Measurements from ENCODE around the gene CNTN5.

CNTN5 gene

DNA sequence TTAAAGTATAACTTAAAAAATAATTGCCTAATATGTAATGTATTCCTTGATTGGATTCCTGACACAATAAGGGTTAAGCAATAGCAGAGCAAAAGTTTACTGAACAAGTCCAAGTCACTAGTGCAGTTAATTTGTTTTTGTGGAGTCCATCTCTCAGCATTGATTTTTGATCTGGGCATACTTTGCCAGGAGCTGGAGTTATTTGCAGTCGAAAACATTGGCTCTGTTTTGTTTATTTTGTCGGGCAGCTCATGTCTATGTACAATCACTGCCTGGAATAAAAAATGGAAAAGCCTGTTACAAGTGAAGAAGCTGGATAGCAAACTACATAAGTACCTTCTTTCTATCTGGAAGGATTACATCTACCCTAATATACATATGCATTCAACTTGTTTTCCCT, 625.2 kb downstream of the CNTN5 start:
- DNase-seq: no peak

GRCh38 chr11:99670067-99670676, 649.4 kb downstream of the CNTN5 start:
- DNase-seq: no peak

DNA sequence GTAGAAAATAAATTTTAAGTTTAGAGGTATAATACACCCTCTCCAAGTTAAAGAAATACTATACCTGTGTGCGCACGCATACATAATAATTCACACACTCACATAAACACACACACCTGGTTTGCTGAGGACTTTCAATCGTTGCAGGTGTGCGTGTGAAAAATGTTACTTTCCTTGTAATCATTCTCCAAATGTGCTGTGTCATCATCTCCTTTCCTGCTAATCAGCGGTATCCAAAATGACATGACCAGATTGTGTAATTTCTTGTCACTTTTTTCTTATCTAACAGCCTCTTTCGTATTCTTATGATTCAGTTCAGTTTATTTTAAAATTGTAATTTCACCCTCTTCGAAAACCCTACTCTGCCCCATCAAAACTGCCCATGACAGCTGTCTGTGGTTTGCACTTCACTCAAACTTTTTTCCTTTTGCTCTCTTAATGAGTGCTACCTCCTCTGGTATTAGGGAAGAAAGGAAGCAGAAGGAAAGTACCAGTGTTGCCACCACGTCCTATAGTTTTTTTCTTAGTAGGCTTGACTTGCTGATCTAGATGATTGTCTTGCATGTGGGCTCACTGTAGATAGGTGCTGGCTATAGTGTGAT, 651.2 kb downstream of the CNTN5 start:
- DNase-seq: no peak

GRCh38 chr11:99676292-99676691, 655.5 kb downstream of the CNTN5 start:
- no peak for DNase-seq

DNA sequence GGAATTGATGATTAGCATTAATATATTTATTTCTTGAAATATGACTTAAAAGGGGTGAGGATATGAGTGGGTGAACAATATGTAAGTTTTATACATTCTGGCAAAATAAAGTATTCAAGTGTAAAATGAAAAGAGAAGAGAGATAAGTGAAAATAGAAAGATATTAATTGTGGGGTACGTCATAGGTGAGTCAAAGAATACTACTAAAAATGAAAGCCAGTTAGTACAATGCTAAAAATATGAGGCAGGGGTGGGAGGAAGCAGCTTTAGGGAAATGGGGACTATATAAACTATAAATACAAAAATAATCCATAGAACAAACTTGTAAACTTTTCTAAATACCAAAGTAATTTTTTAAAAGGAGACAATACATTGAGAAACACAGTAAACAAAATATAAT, 661.4 kb downstream of the CNTN5 start:
- no peak for DNase-seq

- no peak for DNase-seq
These were observed 661.9 kb downstream of the CNTN5 start for GRCh38 chr11:99682646-99683045.

DNA sequence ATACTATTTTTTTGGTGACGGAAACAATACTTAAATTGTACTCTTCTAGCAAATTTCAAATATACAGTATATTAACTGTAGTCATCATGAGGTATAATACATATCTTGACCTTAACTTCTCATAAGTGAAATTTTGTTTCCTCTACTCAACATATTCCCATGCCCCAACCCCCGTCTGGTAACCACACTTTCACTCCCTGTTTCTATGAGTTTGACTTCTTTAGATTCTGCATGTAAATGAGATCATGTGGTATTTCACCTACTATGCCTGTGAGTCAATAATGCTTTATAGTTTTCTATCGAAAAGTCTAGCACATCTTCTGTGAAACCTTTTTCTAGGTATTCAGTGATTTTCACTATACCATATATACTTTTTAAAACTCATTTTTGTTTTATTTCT, 663.2 kb downstream of the CNTN5 start:
- DNase-seq: no peak

- no peak for DNase-seq
These were observed 666.1 kb downstream of the CNTN5 start for GRCh38 chr11:99686838-99687237.

GRCh38 chr11:99687320-99687719, 666.6 kb downstream of the CNTN5 start:
- no peak for DNase-seq

DNA sequence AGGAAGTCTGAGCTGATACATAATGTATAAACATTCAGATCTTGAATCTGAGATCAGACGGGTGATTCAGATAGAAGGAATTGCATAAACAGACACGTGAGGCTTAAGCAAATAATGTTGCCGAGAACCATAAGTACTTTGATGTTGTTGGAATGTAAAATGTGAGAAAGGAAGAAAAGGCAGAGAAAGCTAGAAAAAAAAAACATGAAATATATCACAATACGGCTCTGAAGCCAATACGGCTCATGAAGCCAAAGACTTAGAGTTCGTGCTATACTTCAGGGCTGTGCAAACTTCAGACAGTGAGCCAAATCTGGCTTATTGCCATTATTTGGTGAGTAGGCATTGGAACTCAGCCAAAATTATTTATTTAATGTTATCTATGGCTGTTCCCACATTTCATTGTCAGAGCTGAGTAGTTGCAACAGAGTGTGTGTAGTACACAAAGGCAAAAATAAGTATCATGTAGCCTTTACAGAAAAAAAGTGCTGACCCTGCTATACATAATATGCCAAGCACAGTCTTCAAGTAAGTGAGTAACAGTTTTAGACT, 673.3 kb downstream of the CNTN5 start:
- no peak for DNase-seq

- DNase-seq: no peak
These were observed 674.4 kb downstream of the CNTN5 start for GRCh38 chr11:99695106-99695505.

DNA sequence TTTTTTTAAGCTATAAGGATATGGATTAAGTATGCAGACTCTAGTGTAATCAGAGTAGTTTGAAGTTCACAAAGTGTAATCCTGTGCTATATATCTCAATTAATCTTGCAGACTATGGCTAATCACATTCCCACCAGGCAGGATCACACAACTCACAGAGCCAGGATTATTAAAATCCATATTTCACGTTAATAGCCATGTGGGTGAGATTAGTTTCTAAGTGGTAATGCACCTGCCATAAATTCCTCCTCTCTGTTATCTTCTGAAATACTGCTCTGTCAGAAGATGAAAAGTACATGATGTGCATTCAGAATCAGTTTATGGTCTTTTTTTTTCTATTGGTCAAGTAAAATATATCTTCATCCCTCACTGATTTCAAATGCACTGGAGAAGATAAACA, 686.1 kb downstream of the CNTN5 start:
- no peak for DNase-seq

DNA sequence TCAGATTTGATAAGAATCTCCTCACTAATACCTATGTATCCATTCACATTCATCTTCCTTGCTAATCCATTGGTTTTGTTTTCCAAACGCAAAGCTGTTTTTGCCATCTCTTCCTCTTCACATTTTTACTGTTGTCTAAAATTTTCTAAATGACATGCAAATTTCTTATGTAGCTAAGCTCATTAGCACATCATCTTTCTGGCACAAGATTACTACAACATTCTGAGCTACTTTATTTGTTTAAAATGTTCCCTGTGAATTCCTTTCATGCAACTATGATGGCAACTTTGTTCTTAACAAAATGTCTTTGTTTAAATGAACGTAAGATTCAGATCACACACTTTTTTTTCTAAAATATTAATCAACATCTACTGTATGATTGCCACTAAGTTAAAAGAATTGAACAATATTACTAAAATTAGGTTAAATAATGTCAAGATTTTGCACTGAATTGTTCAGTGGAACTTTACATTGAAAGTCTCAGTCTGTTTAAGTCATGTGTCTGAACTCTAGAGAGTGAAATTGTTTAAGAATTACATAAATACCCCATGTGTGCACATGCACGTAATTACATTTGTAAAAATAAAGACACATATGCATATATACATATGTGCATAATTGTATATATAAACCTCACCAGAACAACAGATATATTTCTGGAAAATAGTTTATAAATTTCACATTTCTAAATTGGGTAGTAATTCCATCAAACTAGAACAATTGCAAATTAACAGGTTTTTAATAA, 688.4 kb downstream of the CNTN5 start:
- DNase-seq: no peak

DNA sequence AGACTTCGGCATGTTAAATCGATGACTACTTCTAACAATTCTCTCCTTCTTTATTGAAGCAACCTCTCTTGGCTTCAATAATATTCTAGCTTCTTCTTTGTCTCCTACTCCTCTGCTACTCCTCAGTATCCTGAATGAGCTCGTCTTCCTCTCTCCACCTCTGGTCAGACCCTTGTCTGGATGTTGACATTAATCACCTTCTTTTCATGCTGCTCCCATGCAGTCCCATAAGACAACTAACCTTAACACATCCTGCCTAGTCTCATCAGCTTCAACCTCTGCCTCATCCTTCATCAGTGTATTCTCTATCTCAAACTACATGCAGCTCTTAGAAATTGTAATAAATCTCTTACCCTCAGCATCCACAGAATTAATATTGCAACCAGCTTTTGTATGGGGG, 695.6 kb downstream of the CNTN5 start:
- DNase-seq: no peak

DNA sequence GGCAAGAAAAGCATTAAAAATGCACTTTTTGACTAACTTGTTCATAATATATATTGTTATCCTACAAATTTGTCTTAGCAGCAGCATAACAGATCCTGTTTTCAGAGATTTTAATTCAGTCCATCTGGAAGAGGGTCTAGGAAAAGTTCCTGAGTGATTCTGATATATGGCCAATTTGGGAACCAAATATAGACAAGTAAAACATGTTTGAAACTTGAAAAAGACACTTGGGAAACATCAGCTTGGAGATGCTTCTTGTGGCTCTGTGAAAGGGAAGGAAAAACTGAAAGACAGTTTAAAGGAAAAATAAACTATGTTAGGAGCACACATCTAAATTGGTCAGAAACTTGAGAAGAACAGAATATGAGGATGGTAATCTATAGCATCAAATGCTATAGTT, 697.5 kb downstream of the CNTN5 start:
- no peak for DNase-seq

DNA sequence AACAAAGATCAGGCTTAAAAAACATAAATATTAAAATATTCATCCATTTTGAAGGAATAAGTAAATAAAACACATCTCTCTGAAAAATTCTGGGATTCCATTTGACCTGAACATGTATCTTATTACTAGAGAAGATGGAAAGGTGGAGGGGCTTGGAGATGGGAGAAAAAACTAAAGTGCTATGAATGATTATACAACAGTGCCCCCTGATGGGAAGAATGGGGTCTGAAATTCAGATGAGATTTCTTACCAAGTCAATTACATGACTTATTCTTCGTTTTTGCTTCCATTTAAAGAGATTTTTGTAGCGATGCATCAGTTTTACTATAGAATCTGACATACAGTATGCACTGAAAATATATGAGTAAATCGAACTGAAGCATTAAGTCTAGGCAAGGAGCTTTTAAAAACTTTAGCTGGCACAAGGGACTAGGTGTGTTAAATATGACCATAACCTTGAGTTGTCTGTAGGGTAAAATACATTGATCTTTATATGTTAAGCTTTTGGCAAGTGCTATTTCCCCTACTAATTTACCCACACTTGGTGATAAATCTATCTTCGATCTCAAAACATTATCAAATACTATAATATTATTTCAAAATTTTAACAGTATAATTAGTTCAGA, 718.8 kb downstream of the CNTN5 start:
- DNase-seq: peak in 2 of 3 donors; percentile 2 to 19

DNA sequence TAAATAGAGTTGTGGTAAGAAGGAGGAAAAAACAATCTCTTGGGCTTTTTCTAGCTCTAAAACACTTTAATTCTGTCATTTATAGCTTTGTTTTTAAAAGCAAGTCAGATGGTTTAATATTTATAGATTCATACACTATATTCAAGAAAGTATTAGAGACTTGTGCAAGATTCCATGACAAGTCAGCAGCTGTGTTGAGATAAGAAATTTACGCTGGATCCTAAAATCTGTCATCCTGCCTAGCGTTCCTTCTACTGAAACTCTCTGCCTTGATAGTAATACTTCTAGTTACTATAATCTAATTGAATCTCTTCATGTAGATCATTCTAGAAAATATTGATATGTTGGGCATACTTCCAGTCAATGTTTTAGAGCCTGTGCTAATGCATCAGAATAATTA, 721.8 kb downstream of the CNTN5 start:
- DNase-seq: no peak

DNA sequence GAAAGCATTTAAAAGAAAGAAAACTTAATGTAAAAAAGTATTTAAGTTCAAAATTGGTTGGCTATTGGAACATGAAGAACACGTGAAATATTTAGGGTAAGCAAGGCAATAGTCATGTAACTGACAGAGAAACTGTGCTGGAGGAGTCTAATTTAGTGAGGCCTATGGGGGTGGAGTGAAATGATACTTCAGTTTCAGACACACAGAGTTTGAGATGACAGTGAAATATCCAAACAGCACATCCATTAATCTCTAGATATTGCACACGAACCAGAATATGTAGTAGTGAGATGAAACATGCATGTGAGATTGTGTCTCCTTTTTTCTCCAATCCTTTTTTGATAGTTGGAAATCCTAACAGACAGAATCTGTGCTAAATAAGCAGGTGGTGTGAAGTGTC, 739.0 kb downstream of the CNTN5 start:
- DNase-seq: no peak

GRCh38 chr11:99766811-99767210, 746.1 kb downstream of the CNTN5 start:
- DNase-seq: no peak

- no peak for DNase-seq
These were observed 752.9 kb downstream of the CNTN5 start for GRCh38 chr11:99773646-99774045.

GRCh38 chr11:99781074-99781473, 760.3 kb downstream of the CNTN5 start:
- DNase-seq: no peak

DNA sequence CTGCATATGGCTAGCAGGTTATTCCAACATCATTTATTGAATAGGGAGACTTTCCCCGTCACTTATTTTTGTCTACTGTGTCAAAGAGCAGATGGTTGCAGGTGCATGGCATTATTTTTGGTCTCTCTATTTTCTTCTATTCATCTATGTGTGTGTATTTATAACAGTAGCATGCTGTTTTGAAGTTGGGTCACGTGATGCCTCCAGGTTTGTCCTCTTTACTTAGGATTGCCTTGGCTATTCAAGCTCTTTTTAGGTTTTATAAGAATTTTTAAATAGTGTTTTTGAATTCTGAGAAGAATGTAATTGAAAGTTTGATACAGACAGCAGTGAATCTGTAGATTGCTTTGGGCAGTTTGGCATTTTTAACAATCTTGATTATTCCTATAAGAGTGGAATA, 770.6 kb downstream of the CNTN5 start:
- no peak for DNase-seq

GRCh38 chr11:99795999-99796398, 775.2 kb downstream of the CNTN5 start:
- no peak for DNase-seq

DNA sequence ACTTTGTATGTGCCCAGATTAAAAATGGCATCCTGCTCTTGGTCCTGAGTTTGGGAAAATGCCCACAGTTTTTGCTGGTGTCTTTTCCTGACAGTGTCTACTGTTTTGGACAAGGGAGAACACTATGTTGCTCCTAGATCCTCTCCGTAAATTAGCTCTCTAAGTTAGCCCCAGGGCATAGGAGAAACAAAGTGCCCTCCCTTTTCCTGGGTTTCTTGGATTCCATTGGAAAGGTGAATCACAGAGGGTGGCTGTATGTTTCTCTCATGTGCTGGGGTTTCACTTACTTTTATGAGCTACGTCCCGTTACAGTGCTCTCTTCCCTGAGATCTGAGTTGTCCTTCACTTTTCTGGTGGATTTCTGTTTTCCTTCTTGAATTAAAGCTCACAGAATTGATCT, 782.8 kb downstream of the CNTN5 start:
- DNase-seq: no peak
